K562 (cell line): ENCODE measurements around the gene TTC9B. TPM values are rescaled to one million over a fixed set of nuclear protein-coding genes. Genes with fewer than 3 reads are reported as not detected.

Source experiments
- ARID3B ChIP-seq: fragments of 250-450 bp; sonication (Bioruptor Pico); IDR thresholded peaks from 2 replicates; pipeline ENCODE4 v1.4.0; 2020; ENCODE audit warnings: borderline replicate concordance
- DACH1 ChIP-seq: fragments of 450-650 bp; IDR thresholded peaks from 2 replicates; pipeline ENCODE4 v1.6.1; 2018; ENCODE audit not compliant: partially characterized antibody
- EP300 ChIP-seq: IDR thresholded peaks from 2 replicates; pipeline ENCODE4 v1.6.1; 2012; ENCODE audit warnings: low read length, improper control_type of control experiment
- FOXA1 ChIP-seq: fragments of 450-650 bp; IDR thresholded peaks from 2 replicates; pipeline ENCODE4 v1.6.1; 2016; ENCODE audit warnings: mild to moderate bottlenecking, borderline replicate concordance
- HCFC1 ChIP-seq: IDR thresholded peaks from 2 replicates; pipeline ENCODE4 v1.6.1; 2012; ENCODE audit warnings: low read depth, low read length, improper control_type of control experiment
- HLTF ChIP-seq: fragments of 450-650 bp; IDR thresholded peaks from 2 replicates; pipeline ENCODE4 v1.6.1; 2016
- HSF4 ChIP-seq: fragments of 250-450 bp; sonication (Bioruptor Pico); IDR thresholded peaks from 2 replicates; pipeline ENCODE4 v2.1.2; 2022; ENCODE audit warnings: mild to moderate bottlenecking, moderate library complexity, borderline replicate concordance
- IRF9 ChIP-seq: fragments of 450-650 bp; IDR thresholded peaks from 2 replicates; pipeline ENCODE4 v1.6.1; 2016; ENCODE audit warnings: missing biosample characterization, missing genetic modification characterization
- MTA2 ChIP-seq: fragments of 450-650 bp; IDR thresholded peaks from 2 replicates; pipeline ENCODE4 v1.6.1; 2016; ENCODE audit warnings: low read depth
- MTF1 ChIP-seq: fragments of 250-450 bp; sonication (Bioruptor Pico); IDR thresholded peaks from 2 replicates; pipeline ENCODE4 v1.9.0; 2021; ENCODE audit warnings: moderate library complexity, mild to moderate bottlenecking, inconsistent platforms, borderline replicate concordance
- NR0B1 ChIP-seq: fragments of 450-650 bp; IDR thresholded peaks from one replicate; pipeline ENCODE4 v1.6.1; 2018; ENCODE audit warnings: mild to moderate bottlenecking, moderate library complexity; ENCODE audit not compliant: partially characterized antibody
- PHF20 ChIP-seq: fragments of 450-650 bp; IDR thresholded peaks from 2 replicates; pipeline ENCODE4 v1.6.1; 2018; ENCODE audit not compliant: partially characterized antibody
- PHF21A ChIP-seq: fragments of 450-650 bp; IDR thresholded peaks from 2 replicates; pipeline ENCODE4 v1.6.1; 2017; ENCODE audit warnings: low read depth, borderline replicate concordance
- POLR3A ChIP-seq: IDR thresholded peaks from 2 replicates; pipeline ENCODE4 v1.6.1; 2011; ENCODE audit warnings: borderline replicate concordance, mild to moderate bottlenecking, moderate library complexity; ENCODE audit not compliant: insufficient read length, insufficient read depth; ENCODE audit errors: extremely low read depth
- RAD21 ChIP-seq, 2 experiments: fragments of 250-450 bp in 1 of 2; fragments of 450-650 bp in 1 of 2; sonication (Bioruptor Pico) in 1 of 2; formaldehyde crosslinking in 1 of 2; IDR thresholded peaks in 1 of 2; conservative IDR thresholded peaks in 1 of 2; 2 replicates each; pipeline versions ENCODE4 v1.4.0 to v1.8.0; 2020 to 2022; ENCODE audit warnings: mild to moderate bottlenecking in 2 of 2, moderate library complexity in 1 of 2
- RCOR1 ChIP-seq, 2 experiments: IDR thresholded peaks; 2 replicates each; pipeline ENCODE4 v1.6.1; 2012; ENCODE audit warnings: low read depth in 2 of 2, low read length in 2 of 2, borderline replicate concordance in 1 of 2, improper control_type of control experiment in 1 of 2
- TEAD4 ChIP-seq, 2 experiments: sonication (generic) in 1 of 2; formaldehyde crosslinking in 1 of 2; IDR thresholded peaks; 2 replicates each; pipeline versions ENCODE4 v1.6.1 to v1.8.0; 2012 to 2022; ENCODE audit warnings: borderline replicate concordance in 1 of 2, inconsistent platforms in 1 of 2, low read length in 1 of 2, mild to moderate bottlenecking in 1 of 2, missing genetic modification reagents in 1 of 2
- VEZF1 ChIP-seq: fragments of 200-800 bp; sonication (Bioruptor generic); IDR thresholded peaks from 2 replicates; pipeline ENCODE4 v1.6.1; 2017; ENCODE audit warnings: missing genetic modification characterization, missing compliant biosample characterization
- ZNF232 ChIP-seq: sonication (generic); formaldehyde crosslinking; IDR thresholded peaks from 2 replicates; pipeline ENCODE4 v1.8.0; 2022; ENCODE audit warnings: mild to moderate bottlenecking, missing genetic modification reagents
- ZNF740 ChIP-seq, 3 experiments: fragments of 200-800 bp in 1 of 3; sonication (Bioruptor generic) in 1 of 3; sonication (generic) in 1 of 3; formaldehyde crosslinking in 1 of 3; IDR thresholded peaks; 2 replicates each; pipeline versions ENCODE4 v1.6.1 to v1.8.0; 2016 to 2022; ENCODE audit warnings: mild to moderate bottlenecking in 2 of 3, missing compliant biosample characterization in 2 of 3, missing genetic modification characterization in 2 of 3, missing genetic modification reagents in 1 of 3
- polyA plus RNA-seq, 8 experiments: library from polyadenylated mRNA; depleted of rRNA in 4 of 8; stranded (reverse) in 5 of 8; unstranded in 3 of 8; fragments of >200 nt; fragmentation: Nextera tagmentation in 2 of 8; fragmentation: Illumina TruSeq in 1 of 8; extraction: Ambion mirVana in 2 of 8; extraction: Trizol in 1 of 8; gene quantifications; 2 replicates each; pipeline versions ENCODE4 v1.2.1 to v1.2.3, GENCODE V29; 2011 to 2014; ENCODE audit warnings: inconsistent platforms in 1 of 8, missing spikeins in 1 of 8
- total RNA-seq, 7 experiments: library from RNA; depleted of rRNA in 6 of 7; stranded (reverse); fragments of >200 nt in 6 of 7; fragmentation: Illumina TruSeq in 2 of 7; extraction: Trizol in 2 of 7; gene quantifications; 2 replicates each; pipeline versions ENCODE4 v1.2.1 to v1.2.3, GENCODE V29; 2011 to 2021; ENCODE audit warnings: low replicate concordance in 1 of 7

TTC9B gene
- total and polyA plus RNA-seq, 9 of the 15 experiments (the other 6 are each of a cell fraction or from before 2014, with no cell fraction given) = 0.06 to 0.14 TPM; not detected in 7

GRCh38 chr19:40221858-40222619, 3.9 kb upstream of the TTC9B start (continued):
- TF ChIP-seq MTF1 (no peak), RAD21 (CRISPR knock-in tag; conservative IDR thresholded peaks at IDR 0.05 in 1 of 2, IDR thresholded peaks at IDR 0.05 in 1 of 2) (peak; percentile 86 to 93), ZNF740 (CRISPR knock-in tag; IDR thresholded peaks at IDR 0.05) (no peak), ZNF740 (tag; IDR thresholded peaks at IDR 0.05) (no peak), HCFC1 (0 out of 2 replicates have a peak, but pooled peaks have one; percentile 26), TEAD4 (IDR thresholded peaks at IDR 0.05; ENCODE audit: low read length) (0 out of 2 replicates have a peak, but pooled peaks have one; percentile 19), TEAD4 (CRISPR knock-in tag; IDR thresholded peaks at IDR 0.05; ENCODE audit: borderline replicate concordance) (no peak), ZNF232 (no peak), IRF9 (tag) (no peak), VEZF1 (CRISPR knock-in tag) (0 out of 2 replicates have a peak, but pooled peaks have one; percentile 7), HLTF (no peak), PHF20 (no peak), MTA2 (no peak), ARID3B (CRISPR knock-in tag) (no peak), FOXA1 (no peak), EP300 (no peak), DACH1 (no peak), POLR3A (no peak), PHF21A (peak; percentile 15; the same call in 1 of the 2 replicates), HSF4 (no peak), RCOR1 (IDR thresholded peaks at IDR 0.05; ENCODE audit: borderline replicate concordance in 1 of 2, low read depth in 2 of 2, low read length in 2 of 2) (0 out of 4 replicates have a peak, but pooled peaks of 1 of the 2 experiments have one; percentile 41), NR0B1 (no peak)
